ENCODE results near the gene PLG.
"Not testable (repeated sequence)": the region's sequence is repeated elsewhere in the genome, so short reads cannot be mapped to it uniquely, and the experiment has no call there.

Gene PLG

GRCh38 chr6:160701918-160702680 lies at the start of gene PLG:
Gene PLG (plus strand): TSS chr6:160702244. CDS start chr6:160702305, 61 bp downstream.
- not testable (repeated sequence) for DNase-seq

GRCh38 chr6:160659562-160659961 lies 42.5 kb upstream of the PLG start:
- DNase-seq, result no peak

- no peak for DNase-seq
Observed at GRCh38 chr6:160661216-160661615, 40.8 kb upstream of the PLG start.

- no peak for DNase-seq
Observed at GRCh38 chr6:160662429-160662828, 39.6 kb upstream of the PLG start.

- DNase-seq, result no peak
Observed at GRCh38 chr6:160662842-160663241, 39.2 kb upstream of the PLG start.

GRCh38 chr6:160664198-160664597 lies 37.8 kb upstream of the PLG start, which contains the start of gene LPA:
Gene LPA (minus strand): TSS chr6:160664275. CDS start chr6:160664214, 61 bp downstream.
- DNase-seq, result not testable (repeated sequence)

GRCh38 chr6:160667639-160668481 lies 34.2 kb upstream of the PLG start:
- DNase-seq, result peak; percentile 33

GRCh38 chr6:160668589-160668988 lies 33.5 kb upstream of the PLG start:
- DNase-seq, result no peak

GRCh38 chr6:160676418-160676817 lies 25.6 kb upstream of the PLG start:
- DNase-seq, result not testable (repeated sequence)

GRCh38 chr6:160678230-160678629 lies 23.8 kb upstream of the PLG start:
- no peak for DNase-seq

- DNase-seq, result no peak
Observed at GRCh38 chr6:160678744-160679401, 23.2 kb upstream of the PLG start.

- no peak for DNase-seq
Observed at GRCh38 chr6:160679402-160679769, 22.7 kb upstream of the PLG start.

- DNase-seq, result not testable (repeated sequence)
Observed at GRCh38 chr6:160685101-160685761, 16.8 kb upstream of the PLG start.

GRCh38 chr6:160685762-160686450 lies 16.1 kb upstream of the PLG start:
- no peak for DNase-seq

GRCh38 chr6:160690458-160690857 lies 11.6 kb upstream of the PLG start:
- DNase-seq, result no peak

- DNase-seq, result no peak
Observed at GRCh38 chr6:160691617-160692016, 10.4 kb upstream of the PLG start.

- DNase-seq, result no peak
Observed at GRCh38 chr6:160692369-160692959, 9.6 kb upstream of the PLG start.

GRCh38 chr6:160695025-160695424 lies 7.0 kb upstream of the PLG start:
- DNase-seq, result not testable (repeated sequence)

GRCh38 chr6:160695622-160696021 lies 6.4 kb upstream of the PLG start:
- DNase-seq, result not testable (repeated sequence)

- DNase-seq, result not testable (repeated sequence)
Observed at GRCh38 chr6:160696884-160697283, 5.2 kb upstream of the PLG start.

- no peak for DNase-seq
Observed at GRCh38 chr6:160697826-160698225, 4.2 kb upstream of the PLG start.

- DNase-seq, result not testable (repeated sequence)
Observed at GRCh38 chr6:160704688-160705087, 2.6 kb downstream of the PLG start.
